Spleen (tissue), 11 donors: ENCODE data around the gene ITGB4. TPM values are rescaled to one million over a fixed set of nuclear protein-coding genes. Genes with fewer than 3 reads are reported as not detected.

Source experiments
- DNase-seq: peaks from one replicate; pipeline ENCODE4 v3.0.0-alpha.2; 2020
- H3K27ac ChIP-seq, 8 donors: fragments of 200-600 bp; sonication (generic) in 7 of 8; 1 replicate in 4 of 8; 2 replicates in 4 of 8; pipeline versions ENCODE4 v1.5.0 to v1.8.0; 2016 to 2021; ENCODE audit warnings: inconsistent platforms in 4 of 8, mild to moderate bottlenecking in 4 of 8, moderate library complexity in 1 of 8
- H3K27me3 ChIP-seq, 7 donors: fragments of 200-600 bp; sonication (generic) in 6 of 7; replicated peaks in 1 of 7; 1 replicate in 4 of 7; 2 replicates in 3 of 7; pipeline versions ENCODE4 v1.5.0 to v1.8.0; 2016 to 2021; ENCODE audit warnings: inconsistent platforms in 3 of 7, mild to moderate bottlenecking in 1 of 7
- H3K36me3 ChIP-seq, 6 donors: fragments of 200-600 bp; sonication (generic) in 5 of 6; 1 replicate in 4 of 6; 2 replicates in 2 of 6; pipeline versions ENCODE4 v1.5.0 to v1.8.0; 2016 to 2021; ENCODE audit warnings: inconsistent platforms in 2 of 6
- H3K4me1 ChIP-seq, 6 donors: fragments of 200-600 bp; sonication (generic) in 5 of 6; 1 replicate in 3 of 6; 2 replicates in 3 of 6; pipeline versions ENCODE4 v1.5.0 to v1.8.0; 2016 to 2021; ENCODE audit warnings: inconsistent platforms in 3 of 6
- H3K4me3 ChIP-seq, 8 donors: fragments of 200-600 bp; sonication (generic) in 7 of 8; 1 replicate in 4 of 8; 2 replicates in 4 of 8; pipeline versions ENCODE4 v1.5.0 to v1.8.0; 2016 to 2021; ENCODE audit warnings: inconsistent platforms in 4 of 8, mild to moderate bottlenecking in 4 of 8, moderate library complexity in 2 of 8
- H3K9me3 ChIP-seq, 8 donors: fragments of 200-600 bp; sonication (generic) in 7 of 8; 1 replicate in 4 of 8; 2 replicates in 4 of 8; pipeline versions ENCODE4 v1.5.0 to v1.8.0; 2016 to 2021; ENCODE audit warnings: inconsistent platforms in 4 of 8
- POLR2A ChIP-seq, 3 donors: fragments of 450-650 bp; IDR thresholded peaks; one replicate each; pipeline ENCODE4 v1.5.1; 2017; ENCODE audit warnings: antibody characterized with exemption in 3 of 3, mild to moderate bottlenecking in 1 of 3
- POLR2AphosphoS5 ChIP-seq, 3 donors: sonication (generic); formaldehyde crosslinking; IDR thresholded peaks; one replicate each; pipeline ENCODE4 v1.5.1; 2017; ENCODE audit warnings: antibody characterized with exemption in 3 of 3
- WGBS, 5 donors: extraction: QIAGEN DNeasy Blood & Tissue Kit in 3 of 5; methylation state at CpG; one replicate each; pipeline versions ENCODE4 v1.1.5 to v1.1.7; 2013 to 2018; 5-methylcytosine and 5-hydroxymethylcytosine counted together
- intact Hi-C: fragments of 100-400 bp; cut with DNase I; formaldehyde crosslinking; loops from one replicate; pipeline ENCODE4 v1.15.0; 2023; ENCODE audit warnings: low total_unique reads
- polyA plus RNA-seq, 3 donors: library from polyadenylated mRNA; stranded (reverse); fragments of 200-250 nt; gene quantifications; one replicate each; pipeline ENCODE4 v1.2.1, GENCODE V29; 2013
- total RNA-seq, 7 donors: library from RNA; depleted of rRNA in 3 of 7; stranded (reverse); fragments of >200 nt in 3 of 7; fragmentation: NEBNext Ultra II Directional in 4 of 7; extraction: Animal tissue kit (Norgen Biotek cat#: 25700) in 4 of 7; gene quantifications; one replicate each; pipeline versions ENCODE4 v1.1.0 to v1.2.1, GENCODE V29; 2016 to 2021
- TF ChIP-seq, protein P1 (sequence below), 11 experiments: fragments of 200-600 bp in 7 of 11; fragments of 450-650 bp in 4 of 11; sonication (generic) in 4 of 11; IDR thresholded peaks in 8 of 11; conservative IDR thresholded peaks in 3 of 11; 1 replicate in 7 of 11; 2 replicates in 4 of 11; pipeline versions ENCODE4 v1.4.0 to v1.8.0; 2016 to 2021; ENCODE audit warnings: antibody characterized with exemption in 11 of 11, inconsistent platforms in 4 of 11, mild to moderate bottlenecking in 1 of 11
- donor health status: healthy with polysubstance abuse.
- donor health status: DM: no; HTN: no; CAD: no; lungs with moderate emphysema.
- donor health status: DM: no; HTN: no; CAD: no.
- donor health status: Bipolar disorder and iron deficiency.
- donor health status: healthy.
- donor health status: DM: no; HTN: no; CAD: no.
- donor health status: DM: yes; HTN: yes; CAD: no.

ITGB4 gene
- total and polyA plus RNA-seq, 10 donors = 16.6 to 205 (median 82.6) TPM

GRCh38 chr17:75779250-75779986 is 58.2 kb downstream of the ITGB4 start:
- H3K27ac ChIP-seq = peak overlapping the region; percentile 97 to 100 (median 98)
- peak; percentile 100 for TF ChIP-seq POLR2A (IDR thresholded peaks at IDR 0.05)
- TF ChIP-seq, protein P1, sequence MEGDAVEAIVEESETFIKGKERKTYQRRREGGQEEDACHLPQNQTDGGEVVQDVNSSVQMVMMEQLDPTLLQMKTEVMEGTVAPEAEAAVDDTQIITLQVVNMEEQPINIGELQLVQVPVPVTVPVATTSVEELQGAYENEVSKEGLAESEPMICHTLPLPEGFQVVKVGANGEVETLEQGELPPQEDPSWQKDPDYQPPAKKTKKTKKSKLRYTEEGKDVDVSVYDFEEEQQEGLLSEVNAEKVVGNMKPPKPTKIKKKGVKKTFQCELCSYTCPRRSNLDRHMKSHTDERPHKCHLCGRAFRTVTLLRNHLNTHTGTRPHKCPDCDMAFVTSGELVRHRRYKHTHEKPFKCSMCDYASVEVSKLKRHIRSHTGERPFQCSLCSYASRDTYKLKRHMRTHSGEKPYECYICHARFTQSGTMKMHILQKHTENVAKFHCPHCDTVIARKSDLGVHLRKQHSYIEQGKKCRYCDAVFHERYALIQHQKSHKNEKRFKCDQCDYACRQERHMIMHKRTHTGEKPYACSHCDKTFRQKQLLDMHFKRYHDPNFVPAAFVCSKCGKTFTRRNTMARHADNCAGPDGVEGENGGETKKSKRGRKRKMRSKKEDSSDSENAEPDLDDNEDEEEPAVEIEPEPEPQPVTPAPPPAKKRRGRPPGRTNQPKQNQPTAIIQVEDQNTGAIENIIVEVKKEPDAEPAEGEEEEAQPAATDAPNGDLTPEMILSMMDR (IDR thresholded peaks at IDR 0.05 in 8 of 11, conservative IDR thresholded peaks at IDR 0.05 in 3 of 11) = peak in 2 of 11 experiments; percentile 31 to 33
- TF ChIP-seq POLR2AphosphoS5 (IDR thresholded peaks at IDR 0.05) = peak; percentile 100
- no peaks in the 10 kb centered on the region for H3K9me3 ChIP-seq
- 0 to 1% (median 0%) methylated on average over 29 to 84 of the region's 84 CpGs for WGBS, 5 donors
- peaks cover 46 to 86% (median 70%) of the 10 kb centered on the region in 6 donors for H3K4me1 ChIP-seq
- no peaks in the 10 kb centered on the region for H3K27me3 ChIP-seq
- H3K4me3 ChIP-seq = peak overlapping the region; percentile 70 to 99 (median 92)
- peak; percentile 97 for DNase-seq
- intact Hi-C loops = loop anchor here (5.0 kb wide), 1 partner anchor 68 kb away; no protein-coding TSS in a partner anchor
- peaks cover 0 to 47% (median 31%) of the 10 kb centered on the region in 6 donors for H3K36me3 ChIP-seq

- H3K27me3 ChIP-seq = no peaks in the 10 kb centered on the region
- no peaks in the 10 kb centered on the region for H3K9me3 ChIP-seq
- intact Hi-C loops = loop anchor here (5.0 kb wide), 1 partner anchor 67 kb away; no protein-coding TSS in a partner anchor
- H3K4me3 ChIP-seq = peak overlapping the region in 2 of 8 donors; percentile 87 to 88
- peak overlapping the region; percentile 32 to 100 (median 98) for H3K27ac ChIP-seq
- H3K4me1 ChIP-seq = peaks cover 46 to 85% (median 67%) of the 10 kb centered on the region in 6 donors
- no peak for DNase-seq
- WGBS, 5 donors = 21 to 24% (median 23%) methylated on average over 5 of the region's 5 CpGs
- TF ChIP-seq POLR2A (IDR thresholded peaks at IDR 0.05) = peak in 1 of 3 donors; percentile 7
- no peak for TF ChIP-seq POLR2AphosphoS5 (IDR thresholded peaks at IDR 0.05)
- TF ChIP-seq, protein P1 (IDR thresholded peaks at IDR 0.05 in 8 of 11, conservative IDR thresholded peaks at IDR 0.05 in 3 of 11) = no peak
- peaks cover 0 to 39% (median 25%) of the 10 kb centered on the region in 6 donors for H3K36me3 ChIP-seq
These were observed 59.0 kb downstream of the ITGB4 start for GRCh38 chr17:75779987-75780889.

DNA sequence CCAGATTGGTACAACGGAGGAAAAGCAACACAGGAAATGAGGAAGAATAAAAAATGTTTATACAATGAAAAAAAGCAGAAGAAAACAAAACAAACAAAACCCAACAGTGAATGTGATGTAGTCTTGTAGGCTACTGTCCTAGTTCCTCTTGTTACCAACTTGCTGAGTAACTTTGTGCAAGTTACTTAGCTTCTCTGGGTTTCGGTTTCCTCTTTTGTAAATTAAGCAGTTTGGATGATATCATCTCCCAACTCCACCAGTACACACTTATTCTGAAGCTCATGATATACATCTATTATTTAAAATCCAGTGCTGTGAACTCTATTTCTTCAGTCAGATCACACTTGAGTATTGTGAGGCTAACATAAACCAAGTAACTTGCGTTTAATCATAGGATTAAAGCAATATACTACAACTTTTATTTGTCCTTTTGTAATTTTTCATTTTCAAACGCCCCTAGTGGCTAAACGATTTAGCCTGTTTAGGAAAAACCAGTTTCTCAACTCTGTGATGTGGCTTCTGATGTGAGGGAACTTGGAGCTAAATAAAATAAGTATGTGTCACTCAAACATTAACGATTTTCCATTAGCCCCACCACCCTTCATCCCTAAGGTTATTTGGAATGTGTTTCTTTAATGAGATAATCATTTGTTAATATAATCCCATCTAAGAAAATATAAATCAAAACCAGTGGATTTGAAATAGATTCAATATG is 62.0 kb downstream of the ITGB4 start:
- Histone ChIP-seq H3K27ac (peak overlapping the region; percentile 98 to 100 (median 99)), H3K9me3 (no peaks in the 10 kb centered on the region), H3K27me3 (no peaks in the 10 kb centered on the region), H3K36me3 (peaks cover 0 to 9% (median 8%) of the 10 kb centered on the region in 6 donors), H3K4me1 (peaks cover 44 to 85% (median 66%) of the 10 kb centered on the region in 6 donors), H3K4me3 (peak overlapping the region in 1 of 8 donors; percentile 75)
- WGBS, 5 donors = 2 to 7% (median 4%) methylated on average over 6 of the region's 6 CpGs
- DNase-seq = no peak
- TF ChIP-seq, protein P1 (IDR thresholded peaks at IDR 0.05 in 8 of 11, conservative IDR thresholded peaks at IDR 0.05 in 3 of 11) = peak; percentile 41 to 80 (median 74)
- TF ChIP-seq POLR2A (IDR thresholded peaks at IDR 0.05) (no peak), POLR2AphosphoS5 (IDR thresholded peaks at IDR 0.05) (no peak)
- intact Hi-C loops = no loop called here
